H1 (cell line): ENCODE results near the gene NDUFS4. TPM values are rescaled to one million over a fixed set of nuclear protein-coding genes. Genes with fewer than 3 reads are reported as not detected.
"Not testable (repeated sequence)": the region's sequence is repeated elsewhere in the genome, so short reads cannot be mapped to it uniquely, and the experiment has no call there.

Source experiments
- CTCF ChIA-PET: fragments of 300-600 bp; sonication (Branson Sonifier 250); formaldehyde crosslinking; loops from one replicate; lab custom pipeline; 2021; ENCODE audit not compliant: partially characterized antibody; lab: Charles Lee
- POLR2A ChIA-PET: fragments of 300-600 bp; sonication (Branson Sonifier 250); formaldehyde crosslinking; loops from one replicate; lab custom pipeline; 2021; ENCODE audit warnings: inconsistent platforms; ENCODE audit not compliant: partially characterized antibody; lab: Charles Lee
- DNase-seq, 2 experiments: peaks; one replicate each; pipeline versions ENCODE4 v3.0.0 to v3.0.0-alpha.2; 2010 to 2022; ENCODE audit warnings: low spot score in 2 of 2, low read depth in 1 of 2, mixed read lengths in 1 of 2
- FAIRE-seq: peaks from 2 replicates; lab custom pipeline; 2011; peaks lifted over from hg19 to GRCh38; lab: Jason Lieb, UNC
- H2AFZ ChIP-seq: 2 replicates; pipeline ENCODE4 v1.8.1; 2012; ENCODE audit warnings: low read length, inconsistent platforms
- H2AK5ac ChIP-seq: 2 replicates; pipeline ENCODE4 v1.6.1; 2013; ENCODE audit warnings: low read depth, low read length
- H2BK120ac ChIP-seq: replicated peaks from 2 replicates; pipeline ENCODE3; 2013; ENCODE audit warnings: low read depth, low read length, inconsistent platforms
- H2BK12ac ChIP-seq: 2 replicates; pipeline ENCODE4 v1.6.1; 2013; ENCODE audit warnings: low read depth, low read length
- H2BK15ac ChIP-seq: 2 replicates; pipeline ENCODE4 v1.6.1; 2013; ENCODE audit warnings: low read length
- H2BK20ac ChIP-seq: 2 replicates; pipeline ENCODE4 v1.6.1; 2013; ENCODE audit warnings: low read length
- H2BK5ac ChIP-seq: 2 replicates; pipeline ENCODE4 v1.6.1; 2013; ENCODE audit warnings: low read depth, low read length
- H3K14ac ChIP-seq: 2 replicates; pipeline ENCODE4 v1.6.1; 2013; ENCODE audit warnings: inconsistent platforms; ENCODE audit not compliant: insufficient read length
- H3K18ac ChIP-seq: 2 replicates; pipeline ENCODE4 v1.6.1; 2013; ENCODE audit warnings: low read length; ENCODE audit errors: extremely low read depth
- H3K23ac ChIP-seq: 2 replicates; pipeline ENCODE4 v1.6.1; 2013; ENCODE audit warnings: inconsistent platforms; ENCODE audit not compliant: insufficient read length
- H3K23me2 ChIP-seq: 2 replicates; pipeline ENCODE4 v1.6.1; 2013; ENCODE audit warnings: low read depth, low read length
- H3K27ac ChIP-seq: 2 replicates; pipeline ENCODE4 v1.6.1; 2011; ENCODE audit warnings: low read depth, low read length, inconsistent platforms
- H3K27me3 ChIP-seq, 4 experiments: replicated peaks in 1 of 4; 1 replicate in 1 of 4; 2 replicates in 3 of 4; pipeline versions ENCODE4 v1.6.1 to v1.8.1; 2011 to 2013; ENCODE audit warnings: low read length in 3 of 4, mild to moderate bottlenecking in 3 of 4, inconsistent platforms in 2 of 4, mixed read lengths in 2 of 4, moderate library complexity in 1 of 4; ENCODE audit not compliant: control insufficient read depth in 3 of 4, insufficient read depth in 3 of 4; ENCODE audit errors: extremely low read depth in 1 of 4
- H3K36me3 ChIP-seq, 4 experiments: 2 replicates each; pipeline versions ENCODE4 v1.6.1 to v1.8.1; 2011 to 2013; ENCODE audit warnings: mild to moderate bottlenecking in 4 of 4, low read length in 3 of 4, moderate library complexity in 2 of 4, control low read depth in 1 of 4, inconsistent platforms in 1 of 4; ENCODE audit not compliant: insufficient read depth in 4 of 4, control insufficient read depth in 2 of 4
- H3K4ac ChIP-seq: replicated peaks from 2 replicates; pipeline ENCODE3; 2013; ENCODE audit warnings: low read length, low read depth, mixed read lengths, inconsistent platforms; ENCODE audit not compliant: insufficient read length
- H3K4me1 ChIP-seq, 4 experiments: replicated peaks in 1 of 4; 1 replicate in 1 of 4; 2 replicates in 3 of 4; pipeline versions ENCODE4 v1.6.1 to v1.8.1; 2011 to 2013; ENCODE audit warnings: low read length in 3 of 4, inconsistent platforms in 2 of 4, mixed read lengths in 1 of 4; ENCODE audit not compliant: insufficient read depth in 4 of 4, control insufficient read depth in 3 of 4
- H3K4me2 ChIP-seq, 2 experiments: 2 replicates each; pipeline versions ENCODE4 v1.6.1 to v1.8.1; 2011 to 2013; ENCODE audit warnings: low read depth in 2 of 2, low read length in 2 of 2, control low read depth in 1 of 2, inconsistent platforms in 1 of 2, mild to moderate bottlenecking in 1 of 2; ENCODE audit not compliant: insufficient read depth in 1 of 2
- H3K4me3 ChIP-seq, 4 experiments: fragments of 200-600, 300-600 bp in 1 of 4; sonication (generic), shearing (Covaris generic), sonication (Bioruptor Twin) in 1 of 4; 2 replicates each; pipeline versions ENCODE4 v1.5.1 to v1.8.1; 2011 to 2016; ENCODE audit warnings: low read length in 4 of 4, low read depth in 3 of 4, control low read depth in 2 of 4, inconsistent platforms in 2 of 4, mild to moderate bottlenecking in 2 of 4, mixed read lengths in 1 of 4, moderate library complexity in 1 of 4; ENCODE audit not compliant: insufficient read depth in 2 of 4; ENCODE audit errors: extremely low read depth in 1 of 4
- H3K56ac ChIP-seq: replicated peaks from 2 replicates; pipeline ENCODE3; 2013; ENCODE audit warnings: low read depth, mild to moderate bottlenecking, mixed read lengths, low read length, inconsistent platforms; ENCODE audit not compliant: insufficient read length
- H3K79me1 ChIP-seq: 2 replicates; pipeline ENCODE4 v1.6.1; 2013; ENCODE audit warnings: low read depth, low read length, control low read depth
- H3K79me2 ChIP-seq, 2 experiments: 2 replicates each; pipeline versions ENCODE4 v1.6.1 to v1.8.1; 2012 to 2013; ENCODE audit warnings: low read length in 2 of 2, mild to moderate bottlenecking in 2 of 2, inconsistent platforms in 1 of 2; ENCODE audit not compliant: insufficient read depth in 2 of 2, control insufficient read depth in 1 of 2
- H3K9ac ChIP-seq, 4 experiments: replicated peaks in 1 of 4; 1 replicate in 1 of 4; 2 replicates in 3 of 4; pipeline versions ENCODE4 v1.6.1 to v1.8.1; 2011 to 2013; ENCODE audit warnings: low read depth in 3 of 4, low read length in 3 of 4, control low read depth in 2 of 4, mild to moderate bottlenecking in 2 of 4, moderate library complexity in 2 of 4, inconsistent platforms in 1 of 4; ENCODE audit errors: extremely low read depth in 1 of 4
- H3K9me3 ChIP-seq, 2 experiments: 2 replicates each; pipeline versions ENCODE4 v1.6.1 to v1.8.1; 2012 to 2013; ENCODE audit warnings: mild to moderate bottlenecking in 2 of 2, moderate library complexity in 2 of 2, control low read depth in 1 of 2, inconsistent platforms in 1 of 2, low read depth in 1 of 2, low read length in 1 of 2, mixed read lengths in 1 of 2; ENCODE audit not compliant: insufficient read depth in 2 of 2
- H4K20me1 ChIP-seq, 2 experiments: replicated peaks in 1 of 2; 2 replicates each; pipeline versions ENCODE3 to v1.8.1; 2011 to 2013; ENCODE audit warnings: inconsistent platforms in 2 of 2, low read length in 2 of 2, mild to moderate bottlenecking in 1 of 2; ENCODE audit not compliant: insufficient read depth in 2 of 2, control insufficient read depth in 1 of 2
- H4K5ac ChIP-seq: 2 replicates; pipeline ENCODE4 v1.6.1; 2013; ENCODE audit warnings: low read length, low read depth, mixed read lengths, inconsistent platforms; ENCODE audit not compliant: insufficient read length
- H4K8ac ChIP-seq: 2 replicates; pipeline ENCODE4 v1.8.0; 2013; ENCODE audit warnings: mild to moderate bottlenecking, moderate library complexity, low read length, inconsistent platforms; ENCODE audit not compliant: insufficient read depth; ENCODE audit errors: extremely low read depth
- H4K91ac ChIP-seq: replicated peaks from 2 replicates; pipeline ENCODE3; 2013; ENCODE audit warnings: low read length, mixed read lengths, inconsistent platforms; ENCODE audit not compliant: insufficient read length
- CHD2 ChIP-seq: IDR thresholded peaks from 2 replicates; pipeline ENCODE4 v1.6.1; 2012; ENCODE audit warnings: low read length, improper control_type of control experiment
- EGR1 ChIP-seq: IDR thresholded peaks from 2 replicates; pipeline ENCODE4 v1.6.1; 2011; ENCODE audit warnings: low read depth, low read length, borderline replicate concordance
- NRF1 ChIP-seq: IDR thresholded peaks from 2 replicates; pipeline ENCODE4 v1.6.1; 2011; ENCODE audit warnings: mild to moderate bottlenecking, low read depth, low read length, improper control_type of control experiment
- PHF8 ChIP-seq: fragments of 200-600 bp; sonication (generic); conservative IDR thresholded peaks from 2 replicates; pipeline ENCODE4 v1.7.1; 2012; ENCODE audit warnings: low read depth, mild to moderate bottlenecking, inconsistent platforms, low read length, moderate library complexity
- POLR2A ChIP-seq, 2 experiments: IDR thresholded peaks; 1 replicate in 1 of 2; 2 replicates in 1 of 2; pipeline ENCODE4 v1.6.1; 2011; ENCODE audit warnings: low read depth in 2 of 2, low read length in 2 of 2, mild to moderate bottlenecking in 2 of 2; ENCODE audit errors: control extremely low read depth in 1 of 2
- YY1 ChIP-seq: IDR thresholded peaks from 2 replicates; pipeline ENCODE4 v1.6.1; 2011; ENCODE audit warnings: low read depth, mild to moderate bottlenecking, low read length
- WGBS, 2 experiments: shearing (Covaris generic) in 1 of 2; methylation state at CpG; one replicate each; pipeline versions ENCODE4 v1.1.6 to v1.1.7; 2013 to 2015; ENCODE audit warnings: low lambda C conversion rate in 2 of 2, mixed read lengths in 2 of 2, inconsistent platforms in 1 of 2, low coverage in 1 of 2, missing lambda C conversion rate in 1 of 2; ENCODE audit not compliant: insufficient replicate concordance in 2 of 2, insufficient coverage in 1 of 2, insufficient read length in 1 of 2; ENCODE audit errors: extremely low coverage in 1 of 2, missing lambda C conversion rate in 1 of 2; 5-methylcytosine and 5-hydroxymethylcytosine counted together
- polyA plus RNA-seq, 7 experiments: library from polyadenylated mRNA; depleted of rRNA in 3 of 7; stranded (reverse) in 5 of 7; unstranded in 2 of 7; fragments of >200 nt in 5 of 7; fragments of 200-250 nt in 2 of 7; gene quantifications; 1 replicate in 5 of 7; 2 replicates in 1 of 7; 4 replicates in 1 of 7; pipeline versions ENCODE4 v1.2.1 to v1.2.3, GENCODE V29; 2011 to 2013; ENCODE audit warnings: missing spikeins in 2 of 7, mixed read lengths in 2 of 7
- total RNA-seq: library from RNA; stranded (reverse); fragmentation: NEBNext Ultra II Directional; extraction: Animal tissue kit (Norgen Biotek cat#: 25700); gene quantifications from 2 replicates; pipeline ENCODE4 v1.2.1, GENCODE V29; 2021

NDUFS4 gene
- total and polyA plus RNA-seq, 2 of the 8 experiments (the other 6 are each of a cell fraction or from before 2014, with no cell fraction given), result 74.6 to 75.9 TPM

DNA sequence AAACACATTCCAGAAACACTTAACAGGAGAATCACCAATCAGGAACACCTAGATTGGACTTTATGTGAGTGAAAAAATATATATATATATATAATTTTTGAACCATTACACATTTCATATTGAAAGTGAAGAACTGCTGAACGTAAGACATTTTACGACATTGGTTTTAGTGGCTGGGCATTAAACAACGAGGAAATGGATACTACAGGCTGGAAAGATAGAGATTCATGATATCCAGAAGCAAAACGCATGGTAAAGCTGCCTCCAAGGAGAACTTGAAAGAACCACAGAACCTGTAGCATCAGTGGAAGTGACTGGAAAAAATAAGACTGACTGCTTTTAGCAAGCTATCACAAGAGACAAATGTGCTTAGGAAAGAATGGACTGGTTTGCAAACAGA lies 13.2 kb upstream of the NDUFS4 start (continued):
- TF ChIP-seq NRF1 (no peak), PHF8 (no peak), CHD2 (no peak), YY1 (no peak), EGR1 (no peak), POLR2A (IDR thresholded peaks at IDR 0.05; ENCODE audit: control extremely low read depth in 1 of 2, low read depth in 2 of 2, low read length in 2 of 2) (no peak)

DNA sequence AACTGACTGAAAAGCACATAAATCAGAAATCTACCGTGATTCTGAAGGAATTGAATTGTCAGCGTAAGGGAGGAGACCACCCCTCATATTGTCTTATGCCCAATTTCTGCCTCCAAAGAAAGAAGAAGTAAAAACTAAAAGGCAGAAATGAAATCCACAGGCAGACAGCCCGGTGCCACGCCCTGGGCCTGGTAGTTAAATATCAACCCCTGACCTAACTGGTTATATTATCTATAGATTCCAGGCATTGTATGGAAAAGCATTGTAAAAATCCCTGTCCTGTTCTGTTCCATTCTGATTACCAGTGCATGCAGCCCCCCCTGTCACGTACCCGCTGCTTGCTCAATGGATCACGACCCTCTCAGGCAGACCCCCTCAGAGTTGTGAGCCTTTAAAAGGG lies 11.9 kb upstream of the NDUFS4 start:
- H4K91ac ChIP-seq, H3K79me2 ChIP-seq, H3K4me2 ChIP-seq, H3K79me1 ChIP-seq, H4K8ac ChIP-seq, H3K27me3 ChIP-seq, FAIRE-seq, DNase-seq, H3K23ac ChIP-seq, H3K9ac ChIP-seq, H3K4ac ChIP-seq, H3K4me3 ChIP-seq, H3K56ac ChIP-seq, H2AFZ ChIP-seq, H2BK12ac ChIP-seq, H2BK120ac ChIP-seq, H3K23me2 ChIP-seq, H4K5ac ChIP-seq, H2AK5ac ChIP-seq, H4K20me1 ChIP-seq, H2BK15ac ChIP-seq, H3K18ac ChIP-seq, H3K36me3 ChIP-seq, H2BK5ac ChIP-seq, H3K14ac ChIP-seq, H2BK20ac ChIP-seq, CTCF ChIA-PET, H3K9me3 ChIP-seq, H3K27ac ChIP-seq: not testable (repeated sequence)
- POLR2A ChIA-PET, result interaction anchor here (1.0 kb wide), 1 partner anchor 12 kb away, joined by 5 read pairs; the partner anchor contains the start of gene NDUFS4
- H3K4me1 ChIP-seq, result peaks cover 0 to 10% (median 2%) of the 10 kb centered on the region in 4 experiments; a peak in 3 of 7 replicates
- 96% methylated on average over 7 of the region's 7 CpGs; no CpG with 5 or more reads in 1 of the 2 experiments for WGBS, 2 experiments
